Activated naive CD4-positive, alpha-beta T cell (primary cell): ENCODE data around the gene DTX3L.
"Not testable (repeated sequence)": the region's sequence is repeated elsewhere in the genome, so short reads cannot be mapped to it uniquely, and the experiment has no call there.

Experiments
- DNase-seq, 4 experiments: peaks; one replicate each; lab custom pipeline; 2025; lab: John Stamatoyannopoulos, UW

DTX3L gene

GRCh38 chr3:122562923-122563716 lies 1.0 kb upstream of the DTX3L start:
- no peak for DNase-seq

- peak in 1 of 4 experiments; percentile 15 for DNase-seq
These were observed 467 bp upstream of the DTX3L start for GRCh38 chr3:122563717-122564025.

- DNase-seq: not testable (repeated sequence)
These were observed 4.0 kb downstream of the DTX3L start for GRCh38 chr3:122568131-122568530.

GRCh38 chr3:122568755-122569154 lies 4.6 kb downstream of the DTX3L start:
- no peak for DNase-seq

- DNase-seq: peak in 1 of 4 experiments; percentile 15
These were observed 8.8 kb downstream of the DTX3L start for GRCh38 chr3:122572940-122573412.

GRCh38 chr3:122576174-122576940 lies 12.2 kb downstream of the DTX3L start:
- DNase-seq: no peak

- DNase-seq: peak in 2 of 4 experiments; percentile 30 to 37
These were observed 13.4 kb downstream of the DTX3L start, which contains the start of gene PARP15 for GRCh38 chr3:122577409-122578031. Gene PARP15, plus strand, starts transcription at chr3:122577650. Its CDS starts 18 bp downstream, at chr3:122577668.

GRCh38 chr3:122578069-122578740 lies 14.1 kb downstream of the DTX3L start:
- DNase-seq: no peak

GRCh38 chr3:122580470-122580869 lies 16.3 kb downstream of the DTX3L start:
- DNase-seq: no peak

GRCh38 chr3:122581622-122582021 lies 17.5 kb downstream of the DTX3L start:
- no peak for DNase-seq

GRCh38 chr3:122582390-122582789 lies 18.3 kb downstream of the DTX3L start:
- no peak for DNase-seq

GRCh38 chr3:122586098-122586497 lies 22.0 kb downstream of the DTX3L start:
- DNase-seq: no peak

- no peak for DNase-seq
These were observed 22.8 kb downstream of the DTX3L start for GRCh38 chr3:122586773-122587485.

- DNase-seq: no peak
These were observed 23.4 kb downstream of the DTX3L start for GRCh38 chr3:122587572-122587971.

- no peak for DNase-seq
These were observed 25.2 kb downstream of the DTX3L start for GRCh38 chr3:122589297-122589696.

GRCh38 chr3:122590610-122591009 lies 26.5 kb downstream of the DTX3L start:
- no peak for DNase-seq

- DNase-seq: no peak
These were observed 29.9 kb downstream of the DTX3L start for GRCh38 chr3:122594025-122594424.

GRCh38 chr3:122598151-122598550 lies 34.0 kb downstream of the DTX3L start:
- DNase-seq: no peak

- DNase-seq: no peak
These were observed 34.4 kb downstream of the DTX3L start for GRCh38 chr3:122598556-122598955.

GRCh38 chr3:122602011-122602710 lies 38.0 kb downstream of the DTX3L start:
- DNase-seq: no peak

- no peak for DNase-seq
These were observed 38.9 kb downstream of the DTX3L start for GRCh38 chr3:122603056-122603455.
